WTC11 (cell line): ENCODE measurements around the gene SLIT3.

Experiments
- CTCF ChIP-seq: fragments of 200-600 bp; IDR thresholded peaks from 2 replicates; pipeline ENCODE4 v1.8.0; 2022; ENCODE audit warnings: antibody characterized with exemption
- TEAD1 ChIP-seq: sonication (generic); formaldehyde crosslinking; IDR thresholded peaks from 2 replicates; pipeline ENCODE4 v1.8.0; 2022; ENCODE audit warnings: mild to moderate bottlenecking, missing genetic modification reagents

GRCh38 chr5:168833383-168833782 lies 467.6 kb downstream of the SLIT3 start:
- TF ChIP-seq CTCF (no peak), TEAD1 (CRISPR knock-in tag) (no peak)
